ENCODE measurements around the gene LAPTM4A.
A peak's percentile ranks its signal among the peaks of the same experiment; 100 is the strongest.

LAPTM4A gene

DNA sequence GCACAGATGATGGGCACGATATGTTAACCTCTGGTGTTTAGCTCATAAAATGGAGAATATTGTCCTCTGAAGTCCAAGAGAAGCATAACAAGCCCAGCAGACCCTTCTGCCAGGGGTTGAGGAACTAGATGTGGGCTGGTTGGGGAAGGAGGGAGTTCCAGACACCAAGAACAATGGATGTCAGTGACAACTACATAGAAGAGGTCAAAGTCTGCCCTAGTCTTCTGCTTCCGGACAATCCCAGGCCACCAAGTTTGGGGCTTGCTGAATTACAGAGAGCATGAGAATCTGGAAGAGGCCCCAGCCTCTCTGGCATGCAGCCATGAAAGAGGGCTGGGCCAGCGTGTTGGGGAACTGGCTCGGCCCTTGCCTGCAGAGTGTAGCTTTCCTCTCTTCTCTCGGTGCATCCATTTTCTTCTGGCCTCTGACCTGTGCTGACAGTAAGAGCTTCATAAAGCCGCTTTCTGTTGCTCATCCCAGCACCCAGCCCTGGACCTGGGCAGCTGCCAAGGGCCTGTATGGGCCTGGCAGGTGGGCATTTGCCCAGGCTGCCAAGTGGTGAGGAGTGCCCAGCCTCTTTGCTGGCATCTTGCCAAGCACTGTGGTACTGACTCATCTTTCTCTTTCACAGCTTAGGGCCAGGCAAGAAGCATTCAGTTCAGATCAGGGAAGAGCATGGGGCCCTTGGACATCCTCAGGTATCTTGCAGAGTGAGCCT, 14.6 kb upstream of the LAPTM4A start:
- Mint-ChIP-seq H3K4me3 (no peak overlapping the region), H3K27ac (no peak overlapping the region), H3K9me3 (peaks cover 18% of the 10 kb centered on the region), H3K27me3 (ENCODE audit: low read depth, poor library complexity) (peaks cover 11% of the 10 kb centered on the region), H3K36me3 (ENCODE audit: low read depth) (no peaks in the 10 kb centered on the region), H3K4me1 (peaks cover 17% of the 10 kb centered on the region)
- TF ChIP-seq, protein P1, sequence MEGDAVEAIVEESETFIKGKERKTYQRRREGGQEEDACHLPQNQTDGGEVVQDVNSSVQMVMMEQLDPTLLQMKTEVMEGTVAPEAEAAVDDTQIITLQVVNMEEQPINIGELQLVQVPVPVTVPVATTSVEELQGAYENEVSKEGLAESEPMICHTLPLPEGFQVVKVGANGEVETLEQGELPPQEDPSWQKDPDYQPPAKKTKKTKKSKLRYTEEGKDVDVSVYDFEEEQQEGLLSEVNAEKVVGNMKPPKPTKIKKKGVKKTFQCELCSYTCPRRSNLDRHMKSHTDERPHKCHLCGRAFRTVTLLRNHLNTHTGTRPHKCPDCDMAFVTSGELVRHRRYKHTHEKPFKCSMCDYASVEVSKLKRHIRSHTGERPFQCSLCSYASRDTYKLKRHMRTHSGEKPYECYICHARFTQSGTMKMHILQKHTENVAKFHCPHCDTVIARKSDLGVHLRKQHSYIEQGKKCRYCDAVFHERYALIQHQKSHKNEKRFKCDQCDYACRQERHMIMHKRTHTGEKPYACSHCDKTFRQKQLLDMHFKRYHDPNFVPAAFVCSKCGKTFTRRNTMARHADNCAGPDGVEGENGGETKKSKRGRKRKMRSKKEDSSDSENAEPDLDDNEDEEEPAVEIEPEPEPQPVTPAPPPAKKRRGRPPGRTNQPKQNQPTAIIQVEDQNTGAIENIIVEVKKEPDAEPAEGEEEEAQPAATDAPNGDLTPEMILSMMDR (IDR thresholded peaks at IDR 0.05): no peak
- no peak for DNase-seq

DNA sequence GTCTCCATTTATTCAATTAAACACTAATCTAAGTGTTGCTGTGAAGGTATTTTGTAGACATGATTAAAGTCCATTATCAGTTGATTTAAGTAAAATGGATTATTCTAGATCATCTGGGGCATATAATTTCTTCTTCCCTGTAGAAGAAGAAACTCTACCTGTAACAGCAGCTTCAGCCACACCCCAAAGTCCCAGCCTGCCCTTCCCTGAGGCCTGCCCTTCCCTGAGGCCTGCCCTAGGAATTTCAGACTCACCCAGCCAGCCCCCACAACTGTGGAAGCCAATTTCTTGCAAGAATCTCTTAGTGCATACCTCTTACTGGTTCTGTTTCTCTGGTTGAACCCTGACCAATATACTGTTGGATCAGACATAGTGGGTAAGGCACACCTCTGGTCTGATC, 13.4 kb upstream of the LAPTM4A start:
- TF ChIP-seq, protein P1 (IDR thresholded peaks at IDR 0.05): no peak
- peaks cover 16% of the 10 kb centered on the region for H3K27me3 Mint-ChIP-seq (ENCODE audit: low read depth, poor library complexity)
- no peak overlapping the region for H3K27ac Mint-ChIP-seq
- no peak for DNase-seq
- H3K9me3 Mint-ChIP-seq: peaks cover 18% of the 10 kb centered on the region
- no peak overlapping the region for H3K4me3 Mint-ChIP-seq
- H3K36me3 Mint-ChIP-seq (ENCODE audit: low read depth): no peaks in the 10 kb centered on the region
- peaks cover 12% of the 10 kb centered on the region for H3K4me1 Mint-ChIP-seq

DNA sequence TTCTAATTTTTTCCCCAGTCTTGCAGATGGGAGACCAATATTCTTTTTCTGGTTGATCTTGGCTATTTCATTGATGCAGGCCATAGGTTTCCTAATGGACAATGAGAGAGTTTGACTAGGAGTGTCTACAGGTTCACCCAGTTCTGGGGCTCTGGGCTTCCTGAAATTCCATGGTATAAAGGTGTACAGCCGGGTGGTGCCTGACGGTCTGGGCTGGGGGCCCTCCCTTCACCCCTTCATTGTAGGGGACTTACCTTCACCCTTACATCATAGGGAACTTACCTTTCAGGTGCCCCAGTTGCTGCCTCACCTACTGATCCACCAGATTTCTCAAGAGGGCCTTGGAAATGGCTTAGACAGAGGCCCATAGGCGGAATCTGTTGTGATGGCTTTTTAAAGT, 13.0 kb upstream of the LAPTM4A start:
- DNase-seq: no peak
- TF ChIP-seq, protein P1 (IDR thresholded peaks at IDR 0.05): no peak
- peaks cover 16% of the 10 kb centered on the region for H3K27me3 Mint-ChIP-seq (ENCODE audit: low read depth, poor library complexity)
- H3K4me3 Mint-ChIP-seq: no peak overlapping the region
- H3K9me3 Mint-ChIP-seq: peaks cover 18% of the 10 kb centered on the region
- no peaks in the 10 kb centered on the region for H3K36me3 Mint-ChIP-seq (ENCODE audit: low read depth)
- H3K27ac Mint-ChIP-seq: no peak overlapping the region
- H3K4me1 Mint-ChIP-seq: peaks cover 12% of the 10 kb centered on the region

DNA sequence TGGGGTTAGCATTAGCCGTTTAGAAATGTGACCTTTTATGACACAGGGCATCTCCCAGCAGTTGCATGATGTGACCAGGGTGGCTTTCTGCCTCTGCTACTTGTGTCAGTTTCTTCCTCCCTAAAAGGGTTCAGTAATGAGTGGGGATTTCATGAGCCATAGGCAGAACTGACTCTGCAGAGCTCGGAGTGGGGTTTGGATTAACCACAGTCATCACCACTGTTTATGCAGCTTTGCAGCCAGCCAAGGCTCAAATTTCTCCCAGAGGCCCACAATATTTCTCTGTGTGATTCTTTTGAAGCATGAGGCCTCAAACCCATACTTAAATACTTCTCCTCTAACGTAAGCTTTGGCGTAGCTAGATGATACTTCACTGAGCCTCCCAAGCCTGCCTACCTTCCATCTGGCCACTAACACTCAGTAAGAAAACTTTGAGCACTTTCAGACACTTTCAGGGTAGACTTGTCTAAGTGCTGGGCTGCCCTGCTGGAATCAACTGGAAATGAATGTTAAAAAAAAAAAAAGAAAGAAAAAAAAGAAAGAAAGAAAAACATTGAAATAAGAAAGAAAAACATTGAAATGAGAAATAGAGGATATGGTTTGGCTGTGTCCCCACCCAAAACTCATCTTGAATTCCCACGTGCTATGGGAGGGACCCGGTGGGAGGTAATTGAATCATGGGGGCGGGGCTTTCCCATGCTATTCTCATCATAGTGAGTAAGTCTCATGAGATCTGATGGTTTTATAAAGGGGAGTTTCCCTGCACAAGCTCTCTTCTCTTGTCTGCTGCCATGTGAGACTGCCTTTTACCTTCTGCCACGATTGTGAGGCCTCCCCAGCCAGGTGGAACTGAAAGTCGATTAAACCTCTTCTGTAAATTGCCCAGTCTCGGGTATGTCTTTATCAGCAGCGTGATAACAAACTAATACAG, 11.5 kb upstream of the LAPTM4A start:
- Mint-ChIP-seq H3K4me3 (no peak overlapping the region), H3K27me3 (ENCODE audit: low read depth, poor library complexity) (peaks cover 16% of the 10 kb centered on the region), H3K36me3 (ENCODE audit: low read depth) (no peaks in the 10 kb centered on the region), H3K27ac (peak overlapping the region; percentile 52), H3K4me1 (peaks cover 12% of the 10 kb centered on the region), H3K9me3 (peaks cover 17% of the 10 kb centered on the region)
- no peak for DNase-seq
- TF ChIP-seq, protein P1 (IDR thresholded peaks at IDR 0.05): no peak

DNA sequence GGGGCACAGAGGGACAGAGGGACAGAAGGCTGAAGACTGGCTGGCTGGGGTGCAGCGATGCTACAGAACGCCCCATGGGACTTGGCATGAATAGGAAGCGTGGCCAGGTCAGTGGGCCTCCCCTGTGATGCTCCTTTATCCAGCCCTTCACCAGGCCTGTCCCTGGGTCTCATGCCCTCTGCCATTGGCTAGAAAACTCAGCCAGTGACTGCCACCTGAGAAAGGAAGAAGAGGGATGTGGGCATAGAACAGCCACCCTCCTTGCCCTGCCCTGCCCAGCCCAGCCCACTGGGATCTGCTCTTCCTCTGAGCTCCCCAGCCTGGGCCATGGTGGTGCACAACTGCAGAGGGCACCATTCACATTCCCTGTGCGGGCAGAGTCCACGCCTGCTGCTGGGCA, 10.5 kb upstream of the LAPTM4A start:
- TF ChIP-seq, protein P1 (IDR thresholded peaks at IDR 0.05): no peak
- Mint-ChIP-seq H3K36me3 (ENCODE audit: low read depth) (no peaks in the 10 kb centered on the region), H3K4me3 (no peak overlapping the region)

More for the DNA sequence above, 10.5 kb upstream of the LAPTM4A start:
- peaks cover 22% of the 10 kb centered on the region for H3K27me3 Mint-ChIP-seq (ENCODE audit: low read depth, poor library complexity)
- H3K27ac Mint-ChIP-seq: no peak overlapping the region
- H3K4me1 Mint-ChIP-seq: peaks cover 12% of the 10 kb centered on the region
- DNase-seq: no peak
- peaks cover 8% of the 10 kb centered on the region for H3K9me3 Mint-ChIP-seq
